ENCODE data around the gene ZNF319.
"Not testable (repeated sequence)": the region's sequence is repeated elsewhere in the genome, so short reads cannot be mapped to it uniquely, and the experiment has no call there.

Gene ZNF319

GRCh38 chr16:57996406-57997175 lies 3.9 kb downstream of the ZNF319 start:
- no peak for DNase-seq

- DNase-seq = no peak
Measured at GRCh38 chr16:57995721-57996405, 4.6 kb downstream of the ZNF319 start.

DNA sequence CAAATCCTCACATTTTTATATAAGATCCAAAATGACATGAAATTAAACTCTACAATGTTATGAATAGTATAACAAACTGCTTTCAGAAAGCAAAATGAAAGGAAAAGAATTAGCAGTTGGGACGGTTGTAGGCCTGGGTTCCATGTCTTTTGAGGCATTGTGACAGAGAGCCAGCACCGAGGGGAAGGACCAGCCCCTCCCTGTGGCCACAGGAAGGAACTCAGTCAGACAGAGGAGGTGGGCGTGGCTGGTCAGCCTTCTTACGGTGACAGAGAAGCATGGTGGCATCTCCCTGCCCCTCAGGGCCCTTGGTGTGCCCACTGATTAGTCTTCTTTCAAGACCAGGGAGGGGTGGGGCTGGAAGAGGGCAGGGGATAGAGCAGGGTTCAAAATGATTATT lies 5.7 kb downstream of the ZNF319 start:
- peak; percentile 42 for DNase-seq

- DNase-seq = no peak
Measured at GRCh38 chr16:57994361-57994760, 6.1 kb downstream of the ZNF319 start.

- DNase-seq = no peak
Measured at GRCh38 chr16:57993897-57994296, 6.6 kb downstream of the ZNF319 start.

DNA sequence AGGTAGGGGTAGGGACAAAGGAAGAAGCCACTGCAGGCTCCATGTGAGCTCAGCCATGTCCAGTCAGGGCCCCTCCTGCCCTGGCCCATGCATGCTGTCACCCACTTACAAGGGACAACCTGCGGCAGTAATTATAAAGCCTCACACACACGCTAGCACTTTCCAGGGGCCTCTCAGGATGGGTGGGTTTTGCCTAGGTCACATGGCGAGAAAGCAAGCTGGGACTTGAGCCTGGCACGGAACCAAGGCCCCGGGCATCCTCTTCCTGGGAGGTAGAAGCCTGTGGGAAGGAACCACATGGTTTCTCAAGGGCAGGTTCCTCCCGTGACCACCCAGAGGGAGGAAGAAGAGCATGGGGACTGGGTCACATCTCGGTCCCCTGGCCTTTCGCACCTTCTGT lies 7.0 kb downstream of the ZNF319 start:
- DNase-seq = no peak

DNA sequence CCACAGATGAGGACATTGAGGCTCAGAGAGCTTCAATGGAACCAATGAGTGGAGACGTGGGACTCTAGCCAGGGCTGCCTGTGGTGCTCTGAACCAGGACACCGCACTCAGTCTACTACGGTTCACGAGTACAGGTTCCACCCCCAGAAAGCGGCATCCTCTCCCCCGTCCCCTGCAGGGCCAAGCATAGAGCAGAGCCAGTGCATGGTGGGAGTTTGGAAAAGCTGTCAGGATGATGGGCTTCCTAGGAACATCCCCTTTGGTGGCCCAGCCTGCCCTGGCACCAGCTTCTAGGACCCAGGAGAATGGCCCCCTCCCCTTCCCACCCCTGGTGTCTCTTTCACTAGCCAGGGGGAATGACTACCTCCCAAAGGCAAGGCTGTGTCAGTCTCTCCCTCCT lies 8.4 kb downstream of the ZNF319 start:
- DNase-seq = no peak

GRCh38 chr16:57991551-57992059 lies 8.9 kb downstream of the ZNF319 start:
- DNase-seq = no peak

GRCh38 chr16:57988929-57989328 lies 11.5 kb downstream of the ZNF319 start:
- no peak for DNase-seq

DNA sequence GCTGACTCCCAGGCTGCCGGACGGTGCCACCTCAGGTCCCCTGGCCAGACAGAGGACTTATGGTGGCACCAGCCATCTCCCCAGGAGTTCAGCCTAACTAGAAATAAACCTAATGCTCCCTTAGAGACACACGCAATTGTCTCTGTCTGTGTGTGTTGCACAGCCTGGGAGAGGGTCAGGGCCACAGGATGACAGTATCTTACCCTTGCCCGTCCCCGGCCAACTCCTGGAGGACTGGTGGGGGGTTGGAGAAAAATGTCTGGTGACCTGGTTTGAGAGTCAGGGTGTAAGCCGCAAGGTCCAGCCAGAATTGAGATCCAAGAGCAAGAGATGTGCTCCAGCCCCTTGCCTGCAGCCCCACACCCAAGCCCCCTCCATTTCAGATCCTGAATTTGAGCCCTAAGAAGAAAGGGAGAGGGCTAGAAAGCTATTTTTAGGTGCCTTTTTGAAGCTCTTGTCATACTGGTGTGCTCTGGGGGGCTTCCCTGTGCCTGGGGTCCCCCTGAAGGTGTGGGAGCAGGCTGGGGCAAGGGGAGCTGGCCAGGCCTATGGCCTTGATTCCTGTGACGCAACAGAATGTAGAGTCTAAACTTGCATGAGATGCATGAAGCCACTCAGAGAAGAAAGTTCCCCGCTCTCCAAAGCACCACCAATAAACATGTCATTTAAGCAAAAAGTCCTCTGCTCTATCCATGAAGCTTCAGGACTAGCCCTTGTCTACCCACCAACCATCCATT lies 12.9 kb downstream of the ZNF319 start:
- no peak for DNase-seq

DNA sequence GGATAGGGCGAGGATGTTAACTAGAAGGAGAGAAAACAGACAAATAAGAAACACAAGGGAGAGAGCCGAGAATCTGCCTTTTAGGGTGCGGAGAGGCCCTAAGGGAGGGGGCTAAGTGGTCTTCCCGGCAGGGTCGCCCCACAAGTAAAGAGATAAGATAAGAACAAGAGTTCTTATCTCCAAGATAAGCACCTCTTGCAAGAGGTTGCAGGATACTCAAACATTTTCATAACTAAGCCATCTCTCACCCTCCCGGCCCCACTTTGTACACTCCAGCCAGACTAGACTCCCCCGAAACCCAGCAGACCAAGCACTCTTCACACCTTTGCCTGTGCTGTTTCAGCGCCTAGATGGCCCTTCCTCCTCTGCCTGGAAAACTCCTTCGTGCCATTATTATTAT lies 14.3 kb downstream of the ZNF319 start:
- no peak for DNase-seq

- no peak for DNase-seq
Measured at GRCh38 chr16:57985204-57986181, 15.0 kb downstream of the ZNF319 start.

DNA sequence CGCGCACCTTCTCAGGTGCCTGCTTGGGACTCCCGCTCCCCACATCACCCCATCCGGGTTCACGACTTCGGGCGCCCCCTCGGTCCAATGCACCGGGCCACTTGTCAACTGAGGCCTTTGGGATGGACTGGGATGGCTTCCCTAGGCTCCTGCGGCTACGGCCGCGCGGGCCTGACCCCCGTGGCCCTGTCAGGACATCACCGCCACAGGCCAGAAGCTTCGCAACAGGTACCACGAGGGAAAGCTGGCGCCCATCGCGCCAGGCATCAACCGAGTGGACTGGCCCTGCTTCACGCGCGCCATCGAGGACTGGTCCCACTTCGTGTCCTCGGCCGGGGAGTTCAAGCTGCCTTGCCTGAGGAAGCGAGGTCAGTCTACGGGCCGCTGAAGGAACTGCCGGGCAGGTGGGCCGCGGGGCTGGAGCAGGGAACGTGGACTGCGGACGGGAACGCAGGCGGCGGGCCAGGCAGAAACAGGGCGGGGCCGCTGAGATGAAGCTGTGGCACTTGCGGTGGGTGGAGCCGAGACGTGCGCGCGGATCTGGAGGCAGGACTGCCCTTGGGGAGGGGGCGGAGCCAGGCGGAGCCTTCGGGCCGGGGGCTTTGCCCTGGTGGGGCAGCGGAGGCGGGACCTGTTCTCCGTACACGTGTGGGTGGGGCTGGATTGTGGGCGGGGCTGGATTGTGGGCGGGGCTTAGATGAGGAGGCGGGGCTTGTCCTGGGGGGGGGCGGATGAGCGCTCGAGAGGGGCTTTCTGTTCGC lies 15.8 kb downstream of the ZNF319 start:
- peak; percentile 91 for DNase-seq

DNA sequence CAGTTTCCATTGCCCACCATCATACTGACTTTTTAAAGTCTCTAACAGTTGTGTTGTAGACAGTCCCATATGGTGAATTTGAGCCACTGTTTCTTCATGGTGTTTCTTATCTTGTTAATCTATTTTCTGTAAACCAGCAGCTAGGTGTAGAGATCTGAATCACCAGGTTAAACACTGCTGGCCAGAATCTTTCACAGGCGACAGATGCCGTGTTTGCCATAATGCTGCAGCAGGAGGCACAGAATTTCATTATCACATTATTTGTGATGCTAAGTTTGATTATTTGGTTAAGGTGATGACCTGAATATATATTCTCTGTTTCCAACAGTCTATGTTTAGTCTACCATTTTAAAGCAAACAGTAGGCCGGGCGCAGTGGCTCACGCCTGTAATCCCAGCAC lies 18.1 kb downstream of the ZNF319 start:
- DNase-seq = no peak

DNA sequence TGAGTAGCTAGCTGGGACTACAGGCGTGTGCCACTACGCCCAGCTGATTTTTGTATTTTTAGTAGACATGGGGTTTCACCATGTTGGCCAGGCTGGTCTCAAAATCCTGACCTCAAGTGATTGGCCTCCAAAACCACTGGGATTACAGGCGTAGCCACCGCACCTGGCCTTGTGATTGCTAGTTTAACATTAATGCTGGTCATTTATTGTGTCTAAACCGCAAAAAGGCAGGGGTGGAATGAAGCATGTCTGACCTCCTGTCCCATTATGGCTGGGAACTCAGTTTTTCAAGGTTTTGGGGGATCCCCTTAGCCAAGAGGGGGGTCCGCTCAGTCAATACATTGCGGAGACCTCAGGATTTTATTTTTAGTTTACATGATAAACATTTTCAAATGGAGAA lies 18.8 kb downstream of the ZNF319 start:
- no peak for DNase-seq

- no peak for DNase-seq
Measured at GRCh38 chr16:57979006-57979585, 21.4 kb downstream of the ZNF319 start.

DNA sequence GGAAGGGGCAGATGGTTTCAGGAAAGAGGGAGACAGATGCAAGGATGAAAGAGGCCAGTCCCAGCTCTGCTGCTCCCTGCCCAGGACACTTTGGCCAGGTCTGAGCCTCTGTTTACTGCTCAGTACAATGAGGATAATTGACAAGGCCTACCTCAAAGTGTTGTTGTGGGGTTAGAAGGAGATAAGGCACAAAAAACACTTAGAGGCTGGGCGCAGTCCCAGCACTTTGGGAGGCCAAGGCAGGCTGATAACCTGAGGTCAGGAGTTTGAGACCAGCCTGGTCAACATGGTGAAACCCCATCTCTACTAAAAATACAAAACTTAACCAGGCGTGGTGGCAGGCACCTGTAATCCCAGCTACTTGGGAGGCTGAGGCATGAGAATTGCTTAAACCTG lies 22.4 kb downstream of the ZNF319 start:
- not testable (repeated sequence) for DNase-seq

- no peak for DNase-seq
Measured at GRCh38 chr16:57977418-57978069, 22.9 kb downstream of the ZNF319 start.

- DNase-seq = no peak
Measured at GRCh38 chr16:57976331-57976796, 24.1 kb downstream of the ZNF319 start.

GRCh38 chr16:57972306-57972705 lies 28.2 kb downstream of the ZNF319 start:
- DNase-seq = no peak

GRCh38 chr16:57971848-57972247 lies 28.6 kb downstream of the ZNF319 start:
- no peak for DNase-seq
